Bronchial epithelial cell (primary cell): ENCODE data around the gene CORO2B. TPM values are rescaled to one million over a fixed set of nuclear protein-coding genes. Genes with fewer than 3 reads are reported as not detected.

Experiments used
- DNase-seq: peaks from one replicate; pipeline ENCODE4 v3.0.0-alpha.2; 2010; ENCODE audit warnings: low read depth
- FAIRE-seq: peaks from 2 replicates; lab custom pipeline; 2011; peaks lifted over from hg19 to GRCh38; lab: Jason Lieb, UNC
- H3K27me3 ChIP-seq: 2 replicates; pipeline ENCODE4 v1.5.1; 2011; ENCODE audit warnings: low read length; ENCODE audit not compliant: control insufficient read depth, insufficient read depth
- H3K36me3 ChIP-seq: 2 replicates; pipeline ENCODE4 v1.5.1; 2011; ENCODE audit warnings: low read length; ENCODE audit not compliant: control insufficient read depth, insufficient read depth
- H3K4me3 ChIP-seq: 2 replicates; pipeline ENCODE4 v1.5.1; 2011; ENCODE audit warnings: mild to moderate bottlenecking, low read depth, low read length, control low read depth
- total RNA-seq: library from RNA; depleted of rRNA; stranded (reverse); fragments of >200 nt; gene quantifications from 2 replicates; pipeline ENCODE4 v1.2.1, GENCODE V29; 2014
- TF ChIP-seq, protein P1 (sequence below): IDR thresholded peaks from 2 replicates; pipeline ENCODE4 v1.5.1; 2011; ENCODE audit warnings: mild to moderate bottlenecking, moderate library complexity, low read length, control low read depth, inconsistent platforms; ENCODE audit not compliant: insufficient read depth, severe bottlenecking

CORO2B gene
- total RNA-seq, 1 donor from 2014 or later, result under 0.01 TPM

DNA sequence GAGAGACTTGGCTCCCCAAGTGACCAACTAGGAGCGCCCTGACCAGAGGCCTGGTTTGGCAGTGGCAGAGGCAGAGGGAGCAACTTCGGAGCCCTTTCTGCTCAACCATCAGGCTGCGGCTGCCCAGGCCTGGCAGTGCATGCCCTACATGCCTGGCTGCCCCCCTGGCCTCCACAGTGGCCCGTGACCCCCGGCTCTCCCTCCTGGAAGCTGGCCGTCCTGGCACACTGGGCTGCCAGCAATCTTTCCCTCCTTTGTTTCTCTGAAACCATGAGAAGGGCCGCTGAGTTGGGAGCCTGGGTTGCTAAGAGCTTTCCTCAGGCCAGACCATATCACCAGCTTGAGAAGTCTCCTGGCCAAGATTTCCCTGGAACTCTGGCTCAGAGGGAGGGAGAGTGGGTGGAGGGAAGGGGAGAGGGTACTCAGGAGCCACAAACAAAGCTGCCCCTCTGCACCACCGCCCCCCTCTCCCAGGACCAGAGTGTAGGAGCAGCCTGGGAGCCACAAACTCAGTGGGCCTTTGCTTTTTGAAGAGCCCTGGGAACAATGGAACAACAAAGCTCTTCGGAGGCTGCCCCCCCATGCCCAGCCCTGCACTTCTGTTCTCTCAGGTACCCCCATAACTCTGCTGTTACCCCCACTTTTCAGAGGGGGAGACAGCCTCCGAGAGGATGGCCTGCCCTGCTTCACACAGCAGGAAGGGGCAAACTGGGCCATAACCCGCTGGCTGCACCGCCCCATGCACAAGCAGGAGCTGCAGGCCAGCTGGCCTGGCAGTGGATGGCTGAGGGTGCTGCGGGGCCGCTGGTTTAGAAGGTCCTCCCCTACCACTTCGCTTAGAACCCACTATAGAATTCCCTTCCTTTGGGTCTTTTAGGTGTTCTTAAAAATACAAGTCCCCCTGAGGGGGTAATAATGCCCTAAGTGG lies 11.3 kb downstream of the CORO2B start:
- FAIRE-seq, result no peak
- no peak overlapping the region for H3K4me3 ChIP-seq
- TF ChIP-seq, protein P1, sequence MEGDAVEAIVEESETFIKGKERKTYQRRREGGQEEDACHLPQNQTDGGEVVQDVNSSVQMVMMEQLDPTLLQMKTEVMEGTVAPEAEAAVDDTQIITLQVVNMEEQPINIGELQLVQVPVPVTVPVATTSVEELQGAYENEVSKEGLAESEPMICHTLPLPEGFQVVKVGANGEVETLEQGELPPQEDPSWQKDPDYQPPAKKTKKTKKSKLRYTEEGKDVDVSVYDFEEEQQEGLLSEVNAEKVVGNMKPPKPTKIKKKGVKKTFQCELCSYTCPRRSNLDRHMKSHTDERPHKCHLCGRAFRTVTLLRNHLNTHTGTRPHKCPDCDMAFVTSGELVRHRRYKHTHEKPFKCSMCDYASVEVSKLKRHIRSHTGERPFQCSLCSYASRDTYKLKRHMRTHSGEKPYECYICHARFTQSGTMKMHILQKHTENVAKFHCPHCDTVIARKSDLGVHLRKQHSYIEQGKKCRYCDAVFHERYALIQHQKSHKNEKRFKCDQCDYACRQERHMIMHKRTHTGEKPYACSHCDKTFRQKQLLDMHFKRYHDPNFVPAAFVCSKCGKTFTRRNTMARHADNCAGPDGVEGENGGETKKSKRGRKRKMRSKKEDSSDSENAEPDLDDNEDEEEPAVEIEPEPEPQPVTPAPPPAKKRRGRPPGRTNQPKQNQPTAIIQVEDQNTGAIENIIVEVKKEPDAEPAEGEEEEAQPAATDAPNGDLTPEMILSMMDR, result no peak
- no peaks in the 10 kb centered on the region for H3K36me3 ChIP-seq
- DNase-seq, result no peak
- no peaks in the 10 kb centered on the region for H3K27me3 ChIP-seq

DNA sequence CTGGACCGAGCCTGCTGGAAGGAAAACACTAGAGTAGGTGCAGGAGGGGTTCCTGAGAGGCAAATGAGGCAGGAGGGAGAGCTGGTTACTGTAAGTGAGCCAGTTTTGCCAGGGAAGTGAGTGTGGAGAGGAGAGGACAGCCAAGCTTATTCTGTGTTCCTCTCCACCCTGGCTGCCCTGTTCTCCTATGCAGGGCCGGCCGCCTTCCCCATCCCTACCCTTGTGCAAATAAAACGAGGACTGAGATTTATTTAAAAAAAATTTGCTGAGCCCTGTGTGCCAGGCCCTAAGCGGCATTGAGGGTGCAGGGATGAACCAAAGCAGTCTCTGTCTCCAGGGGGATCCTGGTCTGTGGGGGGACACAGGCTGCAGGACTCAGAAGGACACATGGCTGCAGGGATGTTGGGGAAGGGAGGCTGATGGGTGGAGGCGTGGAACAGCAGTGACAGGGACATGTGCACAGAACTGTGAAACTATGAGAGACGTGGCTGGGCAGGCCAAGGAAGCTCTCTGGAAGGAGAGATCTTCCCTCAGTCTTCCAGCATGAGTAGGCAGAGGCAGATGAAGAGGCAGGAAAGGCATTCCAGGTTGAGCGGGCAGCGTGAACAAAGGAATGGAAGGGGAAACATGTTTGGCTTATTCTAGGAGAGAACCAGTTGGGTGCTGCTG lies 12.1 kb downstream of the CORO2B start:
- FAIRE-seq, result peak; percentile 72
- no peaks in the 10 kb centered on the region for H3K27me3 ChIP-seq
- no peak for DNase-seq
- TF ChIP-seq, protein P1, result no peak
- no peaks in the 10 kb centered on the region for H3K36me3 ChIP-seq
- no peak overlapping the region for H3K4me3 ChIP-seq

DNA sequence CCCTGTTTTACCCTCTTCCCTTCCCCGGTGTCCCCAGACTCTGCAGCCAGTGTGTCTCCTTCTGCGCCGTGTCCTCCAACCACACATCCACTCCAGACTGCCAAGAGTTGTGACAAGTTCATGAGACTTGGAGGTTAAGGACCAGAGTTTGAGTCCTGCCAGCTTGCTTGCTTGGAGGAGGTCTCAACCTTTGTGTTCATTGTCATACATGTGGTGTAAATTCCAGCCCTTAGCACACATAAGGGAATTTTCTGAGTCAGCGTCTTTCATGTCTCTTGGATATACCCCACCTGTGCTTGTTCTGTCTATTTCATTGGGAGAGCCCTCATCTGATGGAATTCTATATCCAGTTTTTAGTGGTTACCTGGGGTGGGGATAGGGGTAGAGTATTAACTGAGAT lies 13.3 kb downstream of the CORO2B start:
- no peaks in the 10 kb centered on the region for H3K36me3 ChIP-seq
- DNase-seq (no peak), FAIRE-seq (peak; percentile 83)
- TF ChIP-seq, protein P1, result no peak
- no peak overlapping the region for H3K4me3 ChIP-seq
- no peaks in the 10 kb centered on the region for H3K27me3 ChIP-seq

DNA sequence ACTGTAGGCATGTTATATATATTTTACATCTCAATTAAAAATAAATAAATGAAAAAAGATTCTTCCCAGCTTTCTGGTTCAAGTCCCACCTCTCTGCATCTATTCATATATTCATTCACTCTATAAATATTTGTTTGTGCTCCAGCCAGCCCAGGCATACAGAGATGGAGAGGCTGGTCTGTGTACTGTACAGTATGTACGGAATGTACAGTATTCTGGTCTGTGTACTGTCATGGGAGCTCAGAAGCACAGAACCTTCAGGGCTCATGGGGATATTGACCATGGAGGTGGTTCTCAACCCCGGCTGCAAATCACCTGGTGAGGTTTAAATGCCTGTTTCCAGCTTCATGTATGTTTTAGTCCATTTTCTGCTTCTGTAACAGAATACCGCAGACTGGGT lies 13.8 kb downstream of the CORO2B start:
- TF ChIP-seq, protein P1, result no peak
- Histone ChIP-seq H3K4me3 (no peak overlapping the region), H3K27me3 (no peaks in the 10 kb centered on the region), H3K36me3 (no peaks in the 10 kb centered on the region)
- no peak for DNase-seq
- no peak for FAIRE-seq

DNA sequence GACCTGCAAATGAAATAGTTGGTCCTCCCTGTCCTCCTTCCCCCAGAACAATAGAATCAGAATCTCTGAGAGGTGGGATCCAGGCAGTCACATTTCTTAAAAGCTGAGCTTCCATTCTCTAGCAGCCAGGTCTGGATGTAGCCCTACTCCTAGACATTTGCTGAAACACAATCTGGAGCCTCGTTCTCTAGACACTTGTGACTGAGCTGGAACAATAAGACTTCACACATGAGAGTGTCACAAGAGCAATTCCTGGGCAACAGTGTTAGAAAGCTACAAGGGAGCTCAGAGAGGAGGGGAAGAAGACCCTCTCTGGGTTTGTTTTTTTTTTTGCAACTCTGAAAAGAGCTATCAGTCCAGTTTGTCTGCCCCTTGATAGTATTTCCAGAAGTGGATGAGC lies 14.5 kb downstream of the CORO2B start:
- TF ChIP-seq, protein P1, result no peak
- H3K4me3 ChIP-seq, result no peak overlapping the region
- no peaks in the 10 kb centered on the region for H3K27me3 ChIP-seq
- no peak for DNase-seq
- no peaks in the 10 kb centered on the region for H3K36me3 ChIP-seq
- no peak for FAIRE-seq
